GM12874 (cell line): ENCODE data around the gene PANK2.

Experiments
- CTCF ChIP-seq: IDR thresholded peaks from 2 replicates; pipeline ENCODE4 v1.5.1; 2011; ENCODE audit warnings: low read depth, mild to moderate bottlenecking, control low read depth, low read length, moderate library complexity; ENCODE audit not compliant: insufficient read depth

The PANK2 gene

GRCh38 chr20:3874194-3874844, 14.9 kb upstream of the PANK2 start:
- no peak for TF ChIP-seq CTCF

GRCh38 chr20:3875378-3875974, 13.7 kb upstream of the PANK2 start:
- no peak for TF ChIP-seq CTCF

- TF ChIP-seq CTCF: no peak
Measured at GRCh38 chr20:3876000-3876399, 13.2 kb upstream of the PANK2 start.

GRCh38 chr20:3876676-3877075, 12.5 kb upstream of the PANK2 start:
- TF ChIP-seq CTCF: no peak

GRCh38 chr20:3885715-3886114, 3.5 kb upstream of the PANK2 start:
- no peak for TF ChIP-seq CTCF

- TF ChIP-seq CTCF: no peak
Measured at GRCh38 chr20:3887876-3888620, 1.1 kb upstream of the PANK2 start.

GRCh38 chr20:3889489-3890397, 556 bp downstream of the PANK2 start:
- no peak for TF ChIP-seq CTCF
